ENCODE results near the gene CNOT3.
"Not testable (repeated sequence)": the region's sequence is repeated elsewhere in the genome, so short reads cannot be mapped to it uniquely, and the experiment has no call there.

CNOT3 gene

GRCh38 chr19:54169149-54169740 is 31.7 kb downstream of the CNOT3 start:
- no peak overlapping the region for H2AFZ ChIP-seq (ENCODE audit: low read length)
- TF ChIP-seq EZH2 (optimal IDR thresholded peaks at IDR 0.05; ENCODE audit: low read depth, low read length) = no peak
- TF ChIP-seq CTCF (IDR thresholded peaks at IDR 0.05; ENCODE audit: low read length) = no peak
- no peak for TF ChIP-seq EZH2phosphoT487 (IDR thresholded peaks at IDR 0.05; ENCODE audit: low read length)
- H3K4me2 ChIP-seq (ENCODE audit: low read depth, low read length) = no peak overlapping the region
- no peak overlapping the region for H3K9ac ChIP-seq (ENCODE audit: low read length)
- H3K27ac ChIP-seq (ENCODE audit: low read length) = no peak overlapping the region
- no peak for DNase-seq
- no peaks in the 10 kb centered on the region for H3F3A ChIP-seq (ENCODE audit: insufficient read depth, low read length)
- H3K27me3 ChIP-seq (replicated peaks; ENCODE audit: insufficient read depth, low read length) = peaks cover 22% of the 10 kb centered on the region
- H3K4me3 ChIP-seq (ENCODE audit: low read length) = no peak overlapping the region
- no peaks in the 10 kb centered on the region for H3K36me3 ChIP-seq (replicated peaks; ENCODE audit: insufficient read depth, low read length)
- no peaks in the 10 kb centered on the region for H4K20me1 ChIP-seq (ENCODE audit: insufficient read depth, low read length)
- H3K9me2 ChIP-seq (replicated peaks; ENCODE audit: insufficient read depth, low read length) = no peaks in the 10 kb centered on the region
- no peaks in the 10 kb centered on the region for H3K79me2 ChIP-seq (ENCODE audit: low read length)
- peaks cover 4% of the 10 kb centered on the region; the same call in 1 of the 2 replicates for H3K4me1 ChIP-seq (ENCODE audit: low read length)
- no peaks in the 10 kb centered on the region for H3K9me3 ChIP-seq (replicated peaks; ENCODE audit: insufficient read depth, low read length)

- not testable (repeated sequence) for H3F3A ChIP-seq (ENCODE audit: insufficient read depth, low read length); DNase-seq; H3K36me3 ChIP-seq (replicated peaks; ENCODE audit: insufficient read depth, low read length); H4K20me1 ChIP-seq (ENCODE audit: insufficient read depth, low read length); H3K4me3 ChIP-seq (ENCODE audit: low read length); H3K79me2 ChIP-seq (ENCODE audit: low read length); H3K27me3 ChIP-seq (replicated peaks; ENCODE audit: insufficient read depth, low read length); H3K9ac ChIP-seq (ENCODE audit: low read length); H3K27ac ChIP-seq (ENCODE audit: low read length); H2AFZ ChIP-seq (ENCODE audit: low read length); H3K9me3 ChIP-seq (replicated peaks; ENCODE audit: insufficient read depth, low read length); H3K4me2 ChIP-seq (ENCODE audit: low read depth, low read length); H3K4me1 ChIP-seq (ENCODE audit: low read length); H3K9me2 ChIP-seq (replicated peaks; ENCODE audit: insufficient read depth, low read length)
These were observed 34.3 kb downstream of the CNOT3 start for GRCh38 chr19:54171736-54172431.

GRCh38 chr19:54172471-54173358 is 35.2 kb downstream of the CNOT3 start, which contains the start of gene TMC4:
Gene TMC4 (minus strand): TSS chr19:54173160. CDS start chr19:54173117, 43 bp downstream.
- Histone ChIP-seq H3K9me3 (replicated peaks; ENCODE audit: insufficient read depth, low read length) (no peaks in the 10 kb centered on the region), H3K79me2 (ENCODE audit: low read length) (no peaks in the 10 kb centered on the region), H3K9ac (ENCODE audit: low read length) (peak within 1 kb of the TSS; percentile 50; the same call in 1 of the 2 replicates), H4K20me1 (ENCODE audit: insufficient read depth, low read length) (no peaks in the 10 kb centered on the region), H3K27me3 (replicated peaks; ENCODE audit: insufficient read depth, low read length) (no peaks in the 10 kb centered on the region), H3K4me3 (ENCODE audit: low read length) (peak within 1 kb of the TSS; percentile 69), H2AFZ (ENCODE audit: low read length) (peak within 1 kb of the TSS; percentile 68), H3K4me2 (ENCODE audit: low read depth, low read length) (peak within 1 kb of the TSS; percentile 98), H3K4me1 (ENCODE audit: low read length) (peaks cover 4% of the 10 kb centered on the region; the same call in 1 of the 2 replicates), H3K36me3 (replicated peaks; ENCODE audit: insufficient read depth, low read length) (no peaks in the 10 kb centered on the region), H3F3A (ENCODE audit: insufficient read depth, low read length) (no peaks in the 10 kb centered on the region), H3K9me2 (replicated peaks; ENCODE audit: insufficient read depth, low read length) (no peaks in the 10 kb centered on the region), H3K27ac (ENCODE audit: low read length) (no peak within 1 kb of the TSS)
- TF ChIP-seq EZH2phosphoT487 (IDR thresholded peaks at IDR 0.05; ENCODE audit: low read length) = no peak
- peak; percentile 57 for TF ChIP-seq CTCF (IDR thresholded peaks at IDR 0.05; ENCODE audit: low read length)
- DNase-seq = peak; percentile 76
